ENCODE measurements around the gene TSPAN18.

DNA sequence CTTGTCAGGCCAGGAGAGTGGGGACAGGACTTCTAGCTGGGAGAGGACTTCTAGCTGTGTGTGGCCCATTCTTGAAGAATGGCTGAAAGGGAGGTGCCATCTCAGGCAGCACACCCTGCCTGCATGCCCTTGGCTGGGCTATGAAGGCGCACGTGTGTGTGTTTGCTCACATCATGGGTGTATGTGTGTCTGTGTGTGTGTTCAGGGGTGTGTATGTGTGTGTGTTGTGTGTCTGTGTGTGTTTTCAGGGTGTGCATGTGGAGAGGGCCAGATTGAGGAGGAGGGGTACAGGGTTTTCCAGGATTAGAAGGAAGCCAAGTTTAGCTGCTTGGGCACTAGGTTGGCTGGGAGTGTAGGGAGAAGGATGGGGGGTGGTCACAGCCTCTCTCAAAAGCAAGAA is 207.3 kb downstream of the TSPAN18 start:
- TF ChIP-seq, protein P1, sequence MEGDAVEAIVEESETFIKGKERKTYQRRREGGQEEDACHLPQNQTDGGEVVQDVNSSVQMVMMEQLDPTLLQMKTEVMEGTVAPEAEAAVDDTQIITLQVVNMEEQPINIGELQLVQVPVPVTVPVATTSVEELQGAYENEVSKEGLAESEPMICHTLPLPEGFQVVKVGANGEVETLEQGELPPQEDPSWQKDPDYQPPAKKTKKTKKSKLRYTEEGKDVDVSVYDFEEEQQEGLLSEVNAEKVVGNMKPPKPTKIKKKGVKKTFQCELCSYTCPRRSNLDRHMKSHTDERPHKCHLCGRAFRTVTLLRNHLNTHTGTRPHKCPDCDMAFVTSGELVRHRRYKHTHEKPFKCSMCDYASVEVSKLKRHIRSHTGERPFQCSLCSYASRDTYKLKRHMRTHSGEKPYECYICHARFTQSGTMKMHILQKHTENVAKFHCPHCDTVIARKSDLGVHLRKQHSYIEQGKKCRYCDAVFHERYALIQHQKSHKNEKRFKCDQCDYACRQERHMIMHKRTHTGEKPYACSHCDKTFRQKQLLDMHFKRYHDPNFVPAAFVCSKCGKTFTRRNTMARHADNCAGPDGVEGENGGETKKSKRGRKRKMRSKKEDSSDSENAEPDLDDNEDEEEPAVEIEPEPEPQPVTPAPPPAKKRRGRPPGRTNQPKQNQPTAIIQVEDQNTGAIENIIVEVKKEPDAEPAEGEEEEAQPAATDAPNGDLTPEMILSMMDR (IDR thresholded peaks at IDR 0.05 in 4 of 5, conservative IDR thresholded peaks at IDR 0.05 in 1 of 5): no peak
- no peak for TF ChIP-seq POLR2A (IDR thresholded peaks at IDR 0.05)

Data from gastrocnemius medialis (tissue), 4 donors.